Sigmoid colon (tissue), 4 donors: ENCODE results near the gene SEPTIN14.

Experiments used
- EP300 ChIP-seq, 4 donors: sonication (generic); formaldehyde crosslinking; IDR thresholded peaks; one replicate each; pipeline ENCODE4 v1.6.1; 2017; ENCODE audit warnings: antibody characterized with exemption in 4 of 4
- POLR2A ChIP-seq, 2 donors: fragments of 450-650 bp; IDR thresholded peaks; one replicate each; pipeline ENCODE4 v1.6.1; 2016; ENCODE audit warnings: antibody characterized with exemption in 2 of 2, mild to moderate bottlenecking in 2 of 2, moderate library complexity in 2 of 2
- POLR2AphosphoS5 ChIP-seq, 4 donors: sonication (generic); formaldehyde crosslinking; IDR thresholded peaks; one replicate each; pipeline ENCODE4 v1.6.1; 2017; ENCODE audit warnings: antibody characterized with exemption in 4 of 4
- TF ChIP-seq, protein P1 (sequence below), 4 experiments: fragments of 450-650 bp in 3 of 4; fragments of 200-600 bp in 1 of 4; IDR thresholded peaks; one replicate each; pipeline ENCODE4 v1.5.1; 2016 to 2019; ENCODE audit warnings: antibody characterized with exemption in 4 of 4, mild to moderate bottlenecking in 3 of 4, moderate library complexity in 2 of 4

DNA sequence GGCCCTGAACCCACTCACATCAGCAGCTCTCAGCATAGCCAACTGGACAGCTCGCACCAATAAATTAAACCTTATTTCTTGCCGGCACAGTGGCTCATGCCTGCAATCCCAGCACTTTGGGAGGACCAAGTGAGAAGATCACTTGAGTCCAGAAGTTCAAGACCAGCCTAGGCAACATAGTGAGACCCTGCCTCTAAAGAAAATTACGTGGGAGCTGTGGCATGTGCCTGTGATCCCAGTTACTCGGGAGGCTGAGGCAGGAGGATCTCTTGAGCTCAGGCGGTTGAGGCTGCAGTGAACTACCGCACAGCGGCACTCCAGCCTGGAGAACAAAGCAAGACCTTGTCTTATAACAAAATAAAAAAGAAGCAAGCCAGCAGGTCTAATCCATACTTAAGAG lies 75.7 kb downstream of the SEPTIN14 start:
- TF ChIP-seq, protein P1, sequence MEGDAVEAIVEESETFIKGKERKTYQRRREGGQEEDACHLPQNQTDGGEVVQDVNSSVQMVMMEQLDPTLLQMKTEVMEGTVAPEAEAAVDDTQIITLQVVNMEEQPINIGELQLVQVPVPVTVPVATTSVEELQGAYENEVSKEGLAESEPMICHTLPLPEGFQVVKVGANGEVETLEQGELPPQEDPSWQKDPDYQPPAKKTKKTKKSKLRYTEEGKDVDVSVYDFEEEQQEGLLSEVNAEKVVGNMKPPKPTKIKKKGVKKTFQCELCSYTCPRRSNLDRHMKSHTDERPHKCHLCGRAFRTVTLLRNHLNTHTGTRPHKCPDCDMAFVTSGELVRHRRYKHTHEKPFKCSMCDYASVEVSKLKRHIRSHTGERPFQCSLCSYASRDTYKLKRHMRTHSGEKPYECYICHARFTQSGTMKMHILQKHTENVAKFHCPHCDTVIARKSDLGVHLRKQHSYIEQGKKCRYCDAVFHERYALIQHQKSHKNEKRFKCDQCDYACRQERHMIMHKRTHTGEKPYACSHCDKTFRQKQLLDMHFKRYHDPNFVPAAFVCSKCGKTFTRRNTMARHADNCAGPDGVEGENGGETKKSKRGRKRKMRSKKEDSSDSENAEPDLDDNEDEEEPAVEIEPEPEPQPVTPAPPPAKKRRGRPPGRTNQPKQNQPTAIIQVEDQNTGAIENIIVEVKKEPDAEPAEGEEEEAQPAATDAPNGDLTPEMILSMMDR (IDR thresholded peaks at IDR 0.05) = no peak
- TF ChIP-seq EP300 (IDR thresholded peaks at IDR 0.05) (no peak), POLR2A (IDR thresholded peaks at IDR 0.05) (no peak), POLR2AphosphoS5 (IDR thresholded peaks at IDR 0.05) (no peak)
